ENCODE measurements around the gene TLR2.
A peak's percentile ranks its signal among the peaks of the same experiment; 100 is the strongest.

TLR2 gene

DNA sequence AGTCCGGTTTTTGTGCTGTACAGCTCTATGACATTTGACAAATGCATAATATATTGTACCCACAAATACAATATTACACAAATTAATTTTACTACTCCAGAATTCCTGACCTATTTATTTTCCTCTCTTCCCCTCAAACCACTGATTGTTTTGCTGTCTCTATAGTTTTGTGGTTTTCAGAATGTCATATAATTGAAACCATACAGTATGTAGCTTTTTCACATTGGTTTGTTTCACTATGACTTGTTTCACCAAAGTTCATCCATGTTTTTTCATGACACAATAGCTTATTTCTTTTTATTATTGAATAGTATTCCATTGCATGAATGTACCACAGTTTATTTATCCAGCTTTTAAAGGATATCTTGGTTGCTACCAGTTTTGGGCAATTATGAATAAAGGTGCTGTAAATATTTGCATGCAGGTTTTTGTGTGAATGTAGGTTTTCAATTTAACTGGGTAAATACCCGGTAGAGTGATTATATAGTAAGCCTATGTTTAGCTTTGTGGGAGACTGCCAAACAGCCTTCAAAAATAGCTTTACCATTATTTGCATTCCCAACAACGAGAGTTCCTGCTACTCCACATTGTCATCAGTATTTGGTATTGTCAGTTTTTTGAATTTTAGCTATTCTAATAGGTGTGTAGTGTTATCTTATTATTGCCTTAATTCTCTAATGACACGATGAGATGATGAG lies 49.8 kb downstream of the TLR2 start:
- TF ChIP-seq GATA2 (IDR thresholded peaks at IDR 0.05; ENCODE audit: low read depth, low read length) (no peak), GATA3 (IDR thresholded peaks at IDR 0.05; ENCODE audit: low read depth, low read length) (no peak)

DNA sequence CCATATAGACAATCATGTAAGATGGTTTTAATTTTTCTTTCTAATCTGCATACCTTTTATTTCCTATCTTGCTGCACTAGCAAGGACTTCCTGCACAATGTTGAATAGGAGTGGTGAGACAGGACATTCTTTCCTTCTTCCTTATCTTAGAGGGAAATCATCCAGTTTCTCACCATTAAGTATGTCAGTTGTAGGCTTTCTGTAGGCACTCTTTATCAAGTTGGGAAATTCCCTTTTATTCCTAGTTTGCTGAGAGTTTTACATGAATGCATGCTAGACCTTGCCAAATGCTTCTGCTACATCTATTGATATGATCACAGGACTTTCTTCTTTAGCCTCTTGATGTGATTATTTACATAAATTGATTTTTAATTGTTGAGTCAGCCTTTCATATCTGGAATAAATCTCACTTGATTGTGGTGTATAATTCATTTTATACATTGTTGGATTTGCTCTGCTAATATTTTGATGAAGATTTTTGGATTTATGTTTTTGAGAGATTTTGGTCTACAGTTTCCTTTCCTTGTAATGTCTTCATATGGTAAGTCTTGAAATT lies 51.9 kb downstream of the TLR2 start:
- TF ChIP-seq GATA2 (IDR thresholded peaks at IDR 0.05; ENCODE audit: low read depth, low read length) (no peak), GATA3 (IDR thresholded peaks at IDR 0.05; ENCODE audit: low read depth, low read length) (no peak)

DNA sequence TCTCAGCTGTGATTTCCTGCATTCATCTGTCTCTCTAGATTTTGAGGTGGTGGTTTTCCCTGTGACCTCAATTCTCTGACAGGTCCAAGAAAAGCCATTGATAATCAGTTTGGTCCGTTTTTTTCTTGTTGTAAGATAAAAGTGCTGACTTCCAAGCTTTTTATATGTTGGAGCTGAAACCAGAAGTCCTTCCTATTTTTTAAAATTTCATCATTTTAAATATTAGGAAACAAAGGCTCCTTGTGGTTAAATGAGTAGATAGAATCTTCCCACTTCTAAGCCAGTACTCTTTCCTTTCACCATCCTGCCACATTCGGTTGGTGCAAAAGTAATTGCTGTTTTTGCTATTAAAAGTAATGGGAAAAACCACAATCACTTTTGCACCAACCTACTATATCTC lies 57.5 kb downstream of the TLR2 start:
- TF ChIP-seq GATA3 (IDR thresholded peaks at IDR 0.05; ENCODE audit: low read depth, low read length) (no peak), GATA2 (IDR thresholded peaks at IDR 0.05; ENCODE audit: low read depth, low read length) (no peak)

DNA sequence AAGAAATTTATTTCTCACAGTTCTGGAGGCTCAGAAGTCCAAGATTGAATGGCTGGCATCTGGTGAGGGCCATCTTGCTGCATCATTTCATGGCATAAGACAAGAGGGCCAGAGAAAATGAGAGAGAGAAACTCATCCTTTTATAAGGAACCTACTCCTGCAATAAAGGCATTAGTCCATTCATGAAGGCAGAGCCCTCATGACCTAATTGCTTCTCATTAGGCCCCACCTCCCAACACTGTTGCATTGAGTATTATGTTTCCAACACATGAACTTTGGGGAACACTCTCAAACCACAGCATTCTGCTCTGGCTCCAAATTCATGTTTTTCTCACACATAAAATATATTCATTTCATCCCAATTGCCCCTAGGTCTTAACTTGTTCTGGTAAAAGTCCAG lies 61.6 kb downstream of the TLR2 start:
- TF ChIP-seq GATA3 (IDR thresholded peaks at IDR 0.05; ENCODE audit: low read depth, low read length) (no peak), GATA2 (IDR thresholded peaks at IDR 0.05; ENCODE audit: low read depth, low read length) (no peak)

DNA sequence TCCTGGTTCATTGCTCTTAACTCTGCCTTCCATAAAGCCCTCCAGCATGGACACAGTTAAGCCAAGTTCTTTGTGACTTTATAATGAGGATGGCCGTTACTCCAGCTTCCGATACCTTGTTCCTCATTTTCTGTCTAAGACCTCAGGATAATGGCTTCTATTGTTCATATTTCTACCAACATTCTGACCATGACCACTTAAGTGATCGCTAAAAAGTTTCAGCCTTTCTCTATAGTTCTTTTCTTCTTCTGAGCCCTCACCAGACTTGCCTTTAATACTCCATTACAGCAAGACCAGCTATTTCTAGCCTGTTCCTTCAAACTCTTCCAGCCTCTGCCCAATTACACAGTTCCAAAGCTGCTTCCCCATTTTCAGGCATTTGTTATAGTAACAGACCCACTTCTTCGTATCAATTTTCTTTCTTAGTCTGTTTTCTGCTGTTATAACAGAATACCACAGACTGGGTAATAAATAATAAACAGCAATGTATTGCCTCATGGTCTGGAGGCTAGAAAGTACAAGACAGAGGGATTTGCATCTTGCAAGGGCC lies 63.4 kb downstream of the TLR2 start:
- no peak for TF ChIP-seq GATA2 (IDR thresholded peaks at IDR 0.05; ENCODE audit: low read depth, low read length)
- TF ChIP-seq GATA3 (IDR thresholded peaks at IDR 0.05; ENCODE audit: low read depth, low read length) = no peak

DNA sequence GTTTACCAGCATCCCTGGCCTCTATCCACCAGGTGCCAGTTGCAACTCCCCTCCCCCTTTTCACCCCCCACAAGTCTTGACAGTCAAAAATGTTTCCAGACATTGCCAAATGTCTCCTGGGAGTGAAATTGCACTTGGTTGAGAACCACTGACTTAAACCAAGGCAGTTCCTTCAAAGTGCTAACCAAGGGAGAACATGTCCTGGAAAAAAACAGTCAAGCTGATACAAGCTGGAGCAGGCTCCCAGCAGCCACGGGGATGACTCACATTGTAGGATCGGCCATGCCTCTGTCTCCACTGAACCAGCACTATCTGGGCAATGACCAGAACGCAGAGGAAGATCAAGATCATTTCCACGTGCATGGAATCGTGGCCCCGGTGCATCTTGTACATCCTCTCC lies 64.3 kb downstream of the TLR2 start:
- no peak for TF ChIP-seq GATA3 (IDR thresholded peaks at IDR 0.05; ENCODE audit: low read depth, low read length)
- TF ChIP-seq GATA2 (IDR thresholded peaks at IDR 0.05; ENCODE audit: low read depth, low read length) = 0 out of 2 replicates have a peak, but pooled peaks have one; percentile 23

DNA sequence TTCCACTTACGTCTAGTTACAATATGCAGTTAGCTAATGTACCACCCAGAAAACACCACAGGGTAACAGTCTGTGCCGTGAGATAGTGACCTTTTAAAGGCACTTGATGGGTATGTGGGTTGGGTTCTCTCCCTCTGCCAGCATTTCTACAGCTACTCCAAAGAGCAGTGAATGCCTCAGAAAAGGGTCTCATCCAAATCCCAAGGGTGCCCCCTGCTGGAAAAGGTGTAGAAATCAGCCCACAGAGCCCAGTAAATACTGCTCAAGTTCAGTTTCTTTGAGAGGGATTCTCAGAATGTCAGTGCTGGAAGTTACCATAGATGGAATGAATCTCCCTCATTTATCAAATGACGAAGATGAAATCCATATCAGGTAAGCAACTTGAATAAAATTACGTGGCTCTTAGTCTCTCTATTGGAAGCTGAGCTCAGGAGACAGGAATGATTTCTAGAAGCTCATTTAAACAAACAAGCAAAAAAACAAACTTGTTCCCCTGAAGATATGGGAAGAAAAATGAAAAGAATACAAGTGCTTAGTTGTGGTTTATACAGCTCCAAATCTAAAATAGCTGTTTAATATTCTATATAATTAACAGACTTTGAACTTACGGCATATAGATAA lies 66.2 kb downstream of the TLR2 start:
- TF ChIP-seq GATA2 (IDR thresholded peaks at IDR 0.05; ENCODE audit: low read depth, low read length) (no peak), GATA3 (IDR thresholded peaks at IDR 0.05; ENCODE audit: low read depth, low read length) (no peak)

DNA sequence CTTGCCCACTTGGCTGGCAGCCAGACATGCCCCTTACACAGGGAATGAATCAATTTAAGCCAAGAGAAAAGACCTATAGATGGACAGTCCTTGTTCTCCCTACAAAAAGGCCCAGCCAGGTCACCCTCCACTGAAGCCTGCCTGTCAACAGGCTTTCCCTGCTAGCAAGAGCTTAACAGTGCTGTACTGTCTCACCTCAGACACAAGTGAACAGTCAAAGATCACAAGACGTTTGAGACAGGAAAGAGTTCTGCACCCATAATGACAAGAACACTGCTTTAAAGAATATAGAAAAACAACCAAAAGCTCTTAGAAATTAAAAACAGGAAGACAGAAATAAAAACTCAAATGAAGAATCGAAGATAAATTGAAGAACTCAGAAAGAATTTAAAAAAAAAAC lies 71.1 kb downstream of the TLR2 start:
- TF ChIP-seq GATA2 (IDR thresholded peaks at IDR 0.05; ENCODE audit: low read depth, low read length) = no peak
- no peak for TF ChIP-seq GATA3 (IDR thresholded peaks at IDR 0.05; ENCODE audit: low read depth, low read length)
